Activated CD4-positive, alpha-beta T cell treated with anti-CD3 and anti-CD28 coated beads, Interleukin-2, Interleukin-6, amounts not matched to agents 100 ng/mL and 50 ng/mL, durations not matched to agents 16 hours and 8 hours (primary cell): ENCODE results near the gene ALDH9A1.
"Not testable (repeated sequence)": the region's sequence is repeated elsewhere in the genome, so short reads cannot be mapped to it uniquely, and the experiment has no call there.

Source experiments
- DNase-seq: peaks from one replicate; pipeline ENCODE4 v3.0.0-alpha.2; 2020

ALDH9A1 gene

DNA sequence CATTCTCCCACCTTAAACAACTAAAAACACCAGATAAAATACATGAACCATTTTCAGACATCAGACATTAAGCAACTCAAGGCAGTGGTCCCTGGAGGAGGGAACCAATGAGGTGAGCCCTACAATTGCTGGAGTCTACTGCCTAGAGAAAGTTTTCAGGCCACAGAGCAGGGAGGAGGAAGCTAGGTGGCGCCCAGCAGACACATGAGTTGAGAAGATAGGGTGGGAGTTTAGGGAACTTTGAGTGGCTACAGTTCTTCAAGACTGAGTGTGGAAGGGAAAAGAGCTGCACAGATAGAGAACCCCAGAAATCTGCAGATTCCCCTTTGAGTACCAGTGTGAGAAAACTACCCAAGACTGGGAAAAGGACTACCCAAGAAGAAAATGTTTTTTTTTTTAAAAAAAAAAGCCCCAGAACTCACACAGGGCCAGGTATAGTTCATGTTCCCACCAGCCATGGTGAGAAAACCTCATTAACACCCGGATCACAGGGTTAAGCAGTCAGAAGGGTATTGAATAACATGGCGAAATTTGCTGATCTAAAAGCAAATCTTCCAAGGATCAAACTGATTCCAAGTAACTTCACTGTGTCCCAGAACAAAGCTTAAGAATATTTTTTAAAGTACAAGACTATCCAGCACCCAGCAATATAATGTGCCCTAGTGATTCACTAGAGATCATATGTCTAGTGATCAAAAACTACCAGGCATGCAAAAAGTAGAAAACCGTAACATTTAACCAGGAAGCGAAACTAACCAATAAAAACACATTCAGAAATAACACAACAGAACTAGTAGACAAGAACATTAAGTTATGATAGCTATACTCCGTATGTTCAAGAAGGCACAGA lies 12.0 kb downstream of the ALDH9A1 start:
- DNase-seq = peak; percentile 8

- DNase-seq = no peak
Observed at GRCh38 chr1:165683848-165684485, 14.4 kb downstream of the ALDH9A1 start.

GRCh38 chr1:165680773-165681172 lies 17.6 kb downstream of the ALDH9A1 start:
- not testable (repeated sequence) for DNase-seq

GRCh38 chr1:165680303-165680702 lies 18.1 kb downstream of the ALDH9A1 start:
- DNase-seq = no peak

GRCh38 chr1:165679282-165680036 lies 18.9 kb downstream of the ALDH9A1 start:
- no peak for DNase-seq

DNA sequence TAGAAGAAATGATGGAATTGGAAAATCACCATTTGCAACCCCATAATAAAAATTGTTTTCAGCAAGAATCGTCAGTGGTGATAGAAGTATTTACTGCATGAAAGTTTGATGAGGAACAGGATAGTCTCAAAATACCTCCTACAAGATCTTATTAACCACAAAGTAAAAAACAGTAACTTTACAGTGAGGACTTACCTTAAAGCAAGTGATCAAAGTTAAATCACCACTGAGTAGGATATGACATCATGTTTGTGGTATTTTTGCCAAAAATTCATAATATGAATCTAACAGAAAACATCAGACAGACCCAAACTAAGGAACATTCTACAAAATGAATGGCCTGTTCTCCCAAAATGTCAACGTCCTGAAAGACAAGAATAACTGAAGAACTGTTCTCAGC lies 19.9 kb downstream of the ALDH9A1 start:
- DNase-seq = no peak

DNA sequence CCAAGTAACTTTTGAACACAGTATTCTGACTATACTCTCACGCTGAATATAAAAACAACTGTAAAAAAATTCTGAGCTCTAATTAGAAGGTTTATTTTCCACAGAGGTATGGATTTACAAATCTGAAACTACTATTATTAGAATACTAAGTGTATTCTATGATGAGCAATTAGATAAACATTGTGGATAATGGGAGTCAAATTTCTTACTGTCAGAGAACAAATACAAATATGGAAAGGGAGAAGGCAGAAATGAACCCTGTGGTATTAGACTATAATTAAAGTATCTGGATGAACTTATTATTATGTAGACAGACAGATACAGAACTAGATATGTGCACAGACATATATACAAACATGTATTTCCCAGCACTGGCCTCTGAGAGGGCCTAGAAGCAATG lies 22.6 kb downstream of the ALDH9A1 start:
- DNase-seq = no peak

DNA sequence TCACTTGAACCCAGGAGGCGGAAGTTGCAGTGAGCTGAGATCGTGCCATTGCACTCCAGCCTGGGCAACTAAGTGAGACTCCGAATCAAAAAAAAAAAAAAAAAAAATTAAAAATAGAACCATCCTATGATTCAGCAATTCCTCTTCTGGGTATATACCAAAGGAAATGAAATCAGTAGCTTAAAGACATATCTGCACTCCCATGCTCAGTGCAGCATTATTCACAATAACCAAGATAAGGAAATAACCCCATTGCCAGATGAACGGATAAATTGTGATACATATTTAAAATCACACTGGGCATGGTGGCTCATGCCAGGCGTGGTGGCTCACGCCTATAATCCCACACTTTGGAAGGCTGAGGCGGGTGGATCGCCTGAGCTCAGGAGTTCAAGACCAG lies 23.8 kb downstream of the ALDH9A1 start:
- no peak for DNase-seq

DNA sequence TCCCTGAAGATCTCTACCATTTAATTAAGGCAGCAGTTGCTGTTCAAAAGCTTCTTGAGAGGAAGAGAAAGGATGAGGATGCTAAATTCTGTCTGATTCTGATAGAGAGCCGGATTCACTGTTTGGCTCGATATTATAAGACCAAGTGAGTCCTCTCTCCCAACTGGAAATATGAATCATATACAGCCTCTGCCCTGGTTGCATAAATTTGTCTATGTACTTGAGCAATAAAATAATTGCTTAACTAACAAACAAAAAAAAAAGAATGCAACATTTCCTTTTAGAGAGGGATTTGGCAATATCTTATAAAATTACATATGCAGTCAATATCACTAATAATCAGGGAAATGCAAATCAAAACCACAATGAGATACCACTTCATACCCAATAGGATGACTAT lies 26.8 kb downstream of the ALDH9A1 start:
- no peak for DNase-seq

DNA sequence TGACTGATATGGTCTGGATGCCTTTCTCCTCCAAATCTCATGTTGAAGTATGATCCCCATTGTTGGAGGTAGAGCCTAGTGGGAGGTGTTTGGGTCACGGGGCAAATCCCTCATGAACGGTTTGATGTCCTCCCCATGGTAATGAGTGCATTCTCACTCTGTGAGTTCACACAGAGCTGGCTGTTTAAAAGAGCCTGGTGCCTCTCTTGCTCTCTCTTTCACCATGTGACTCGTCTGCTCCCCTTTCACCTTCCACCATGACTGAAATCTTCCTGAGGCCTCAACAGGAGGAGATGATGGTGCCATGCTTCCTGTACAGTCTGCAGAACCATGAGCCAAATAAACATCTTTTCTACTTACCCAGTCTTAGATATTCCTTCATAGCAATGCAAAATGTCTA lies 30.2 kb downstream of the ALDH9A1 start:
- no peak for DNase-seq

- DNase-seq = no peak
Observed at GRCh38 chr1:165666152-165666825, 32.1 kb downstream of the ALDH9A1 start.

GRCh38 chr1:165662186-165662585 lies 36.2 kb downstream of the ALDH9A1 start:
- no peak for DNase-seq

- no peak for DNase-seq
Observed at GRCh38 chr1:165661703-165662102, 36.7 kb downstream of the ALDH9A1 start.

DNA sequence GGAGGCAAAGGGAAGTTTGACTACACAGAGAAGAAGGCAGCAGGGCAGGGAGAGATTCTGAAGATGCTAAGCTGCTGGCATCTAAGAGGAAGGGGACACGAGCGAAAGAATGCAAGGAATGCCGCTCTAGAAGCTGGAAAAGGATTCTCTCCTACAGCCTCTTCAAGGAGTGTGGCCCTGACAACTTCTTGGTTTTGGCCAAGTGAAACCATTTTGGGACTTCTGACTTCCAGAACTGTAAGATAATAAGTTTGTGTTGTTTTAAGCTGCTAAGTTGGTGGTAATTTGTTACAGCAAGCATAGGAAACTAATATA lies 38.8 kb downstream of the ALDH9A1 start:
- no peak for DNase-seq

DNA sequence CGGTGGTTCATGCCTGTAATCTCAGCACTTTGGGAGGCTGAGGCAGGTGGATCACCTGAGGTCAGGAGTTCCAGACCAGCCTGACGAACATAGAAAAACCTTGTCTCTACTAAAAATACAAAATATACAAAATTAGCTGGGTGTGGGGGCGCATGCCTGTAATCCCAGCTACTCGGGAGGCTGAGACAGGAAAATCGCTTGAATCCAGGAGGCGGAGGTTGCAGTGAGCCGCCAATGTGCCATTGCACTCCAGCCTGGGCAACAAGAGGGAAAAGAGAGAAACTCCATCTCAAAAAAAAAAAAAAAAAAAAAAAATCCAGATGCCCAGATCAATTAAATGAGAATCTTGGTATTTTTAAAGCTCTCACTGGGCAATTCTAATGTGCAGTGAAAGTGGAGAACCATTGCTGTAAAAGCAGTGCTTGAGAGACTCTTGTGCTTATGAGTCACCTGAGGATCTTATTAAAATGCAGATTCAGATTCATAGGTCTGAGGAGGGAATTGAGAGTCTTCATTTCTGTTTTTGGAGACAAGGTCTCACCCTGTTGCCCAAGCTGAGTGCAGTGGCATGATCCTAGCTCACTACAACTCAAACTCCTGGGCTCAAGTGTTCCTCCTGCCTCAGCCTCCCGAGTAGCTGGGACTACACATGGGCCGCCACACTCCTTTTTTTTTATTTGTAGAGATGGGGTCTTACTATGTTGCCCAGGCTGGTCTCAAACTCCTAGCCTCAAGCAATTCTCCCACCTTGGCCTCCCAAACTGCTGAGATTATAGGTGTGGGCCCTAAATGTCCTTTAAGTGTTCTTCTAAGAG lies 39.4 kb downstream of the ALDH9A1 start:
- not testable (repeated sequence) for DNase-seq

DNA sequence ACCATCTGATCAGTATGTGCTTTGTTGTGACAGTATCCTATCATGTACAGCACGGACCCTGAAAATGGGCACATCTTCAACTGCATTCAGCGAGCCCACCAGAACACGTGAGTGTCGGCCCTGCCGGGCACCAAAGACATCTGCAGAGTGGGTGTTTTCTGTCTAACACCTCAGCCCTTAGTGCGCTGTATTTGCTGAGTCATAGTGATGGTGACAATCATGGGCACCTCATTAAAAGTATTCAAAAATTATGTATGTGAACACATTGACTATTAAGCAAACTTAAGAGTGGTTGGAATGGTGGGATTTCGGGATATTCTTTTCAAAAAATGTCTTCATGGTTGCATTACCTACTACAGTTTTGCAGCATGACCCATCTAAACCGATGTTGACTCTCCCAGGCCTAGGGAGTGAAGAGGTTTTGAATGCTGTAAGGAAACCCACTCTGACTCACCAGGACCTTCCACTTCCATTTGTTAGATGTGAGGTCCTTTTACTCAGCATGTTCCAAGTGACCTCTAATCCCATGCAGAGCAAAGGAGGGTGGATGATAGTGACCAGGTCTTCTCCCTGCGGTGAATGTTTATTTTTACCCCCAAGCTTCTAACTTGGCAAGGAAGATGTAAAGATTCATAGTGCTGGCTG lies 47.3 kb downstream of the ALDH9A1 start:
- DNase-seq = no peak

DNA sequence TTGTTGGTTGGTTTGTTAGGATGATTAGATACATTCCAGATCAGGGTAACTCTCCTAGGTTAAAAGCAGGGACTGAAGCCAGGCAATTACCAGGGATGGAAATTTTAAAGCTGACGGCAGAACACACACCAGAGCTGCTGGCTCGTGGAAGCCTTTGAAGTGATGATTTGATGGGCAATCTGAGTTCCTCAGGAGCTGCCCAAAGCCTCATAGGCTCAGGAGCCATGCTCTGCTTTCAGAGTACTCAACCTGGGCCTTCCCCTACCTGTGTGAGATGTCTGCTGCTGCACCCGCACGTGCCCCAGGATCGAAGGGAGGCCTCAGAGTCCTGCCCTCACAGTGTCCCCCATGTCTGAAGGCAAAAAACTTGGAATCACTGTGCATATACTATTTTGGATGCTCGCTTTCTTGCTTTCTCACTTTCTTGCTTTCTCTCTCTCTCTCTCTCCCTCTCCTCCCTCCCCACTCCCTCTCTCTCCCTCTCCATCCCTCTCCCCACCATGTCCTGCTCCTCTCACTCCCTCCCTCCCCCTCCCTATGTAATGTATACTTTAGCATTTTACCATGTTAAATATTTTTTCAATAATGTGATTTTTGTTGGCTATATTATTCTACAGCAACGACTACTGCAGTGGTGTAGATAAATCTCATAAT lies 49.3 kb downstream of the ALDH9A1 start:
- no peak for DNase-seq

DNA sequence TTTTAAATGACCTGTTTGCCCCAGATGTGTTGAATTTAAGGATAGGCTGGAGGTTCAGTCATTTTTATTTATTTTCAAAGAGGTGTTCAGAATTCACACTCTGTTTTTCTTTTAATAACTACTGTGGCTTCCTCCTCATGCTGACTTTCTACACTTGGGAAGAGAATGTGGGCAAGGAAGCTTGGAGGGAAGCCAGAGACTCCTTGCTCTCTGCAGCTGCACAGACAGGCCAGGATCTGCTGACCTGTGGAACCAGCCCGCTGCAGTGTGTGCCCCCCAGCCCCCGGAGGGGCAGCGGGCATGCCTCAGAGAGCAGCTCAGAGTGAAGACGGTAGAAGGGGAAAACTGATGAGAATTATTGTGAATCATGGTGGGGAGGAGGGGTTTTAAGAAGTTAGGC lies 50.4 kb downstream of the ALDH9A1 start:
- DNase-seq = no peak

GRCh38 chr1:165647517-165647916 lies 50.8 kb downstream of the ALDH9A1 start:
- no peak for DNase-seq

DNA sequence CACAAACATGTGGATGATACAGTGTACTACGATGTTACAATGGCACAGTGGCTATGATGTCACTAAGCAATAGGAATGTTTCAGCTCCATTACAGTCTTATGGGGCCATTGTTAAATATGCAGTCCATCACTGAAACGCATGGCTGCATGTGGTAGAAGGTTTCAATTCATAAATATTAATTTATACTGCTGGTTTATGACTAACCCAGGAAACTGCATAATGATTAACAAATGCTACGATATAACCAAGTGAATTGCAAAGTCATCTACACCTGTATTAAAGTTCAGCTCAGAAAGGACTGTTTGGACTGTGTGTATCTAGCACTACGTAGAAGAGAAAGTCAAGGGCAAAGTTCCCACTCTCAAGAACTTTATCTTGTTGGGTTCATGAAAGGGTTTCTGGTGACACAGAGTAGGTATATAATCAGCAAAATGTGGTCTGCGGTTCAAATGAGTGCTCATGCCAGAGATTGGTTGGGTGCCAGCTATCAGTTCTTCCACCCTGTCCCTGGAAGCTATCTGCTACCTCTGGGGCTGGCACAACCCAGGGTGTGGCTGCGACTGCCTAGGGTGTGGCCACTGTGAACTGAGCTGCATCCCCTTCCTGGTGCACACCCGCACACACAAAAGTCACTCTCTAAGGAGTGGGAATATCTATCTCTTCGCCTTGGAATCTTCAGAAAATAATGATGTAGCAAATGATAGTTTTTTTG lies 52.6 kb downstream of the ALDH9A1 start:
- peak; percentile 49 for DNase-seq
